SK-N-MC (cell line): ENCODE measurements around the gene UBXN4.

Source experiments
- EZH2 ChIP-seq: fragments of 200-600 bp; sonication (generic); IDR thresholded peaks from one replicate; pipeline ENCODE4 v1.6.1; 2017; ENCODE audit warnings: antibody characterized with exemption
- POLR2AphosphoS5 ChIP-seq: IDR thresholded peaks from 2 replicates; pipeline ENCODE4 v1.6.1; 2012; ENCODE audit warnings: mild to moderate bottlenecking, low read depth, low read length, borderline replicate concordance

DNA sequence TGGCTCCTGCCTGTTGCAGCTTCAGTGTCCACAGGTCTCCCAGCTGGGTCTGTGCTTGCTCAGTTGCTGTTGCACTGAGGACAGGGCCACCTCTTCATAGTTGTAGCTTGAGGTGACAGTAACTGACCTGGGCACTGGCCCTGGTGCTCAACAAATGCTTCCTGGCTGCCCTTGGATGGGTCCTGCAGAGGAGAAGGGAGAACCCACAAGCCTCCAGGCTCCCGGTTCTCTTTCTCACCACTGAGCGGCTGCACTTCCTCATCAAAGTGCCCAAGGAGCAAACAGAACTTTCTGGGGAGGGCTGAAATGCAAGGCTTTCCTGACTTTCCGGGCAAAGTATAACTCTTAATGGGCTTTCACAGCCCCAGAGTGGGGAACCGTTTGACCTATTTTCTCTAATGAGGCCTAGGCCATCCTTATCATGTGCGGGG lies 56.6 kb downstream of the UBXN4 start:
- TF ChIP-seq EZH2 (no peak), POLR2AphosphoS5 (no peak)
